Measurements from ENCODE around the gene F2RL3. TPM values are rescaled to one million over a fixed set of nuclear protein-coding genes. Genes with fewer than 3 reads are reported as not detected.
A peak's percentile ranks its signal among the peaks of the same experiment; 100 is the strongest.

F2RL3 gene
- total RNA-seq, 1 experiment from 2014 or later = not detected

DNA sequence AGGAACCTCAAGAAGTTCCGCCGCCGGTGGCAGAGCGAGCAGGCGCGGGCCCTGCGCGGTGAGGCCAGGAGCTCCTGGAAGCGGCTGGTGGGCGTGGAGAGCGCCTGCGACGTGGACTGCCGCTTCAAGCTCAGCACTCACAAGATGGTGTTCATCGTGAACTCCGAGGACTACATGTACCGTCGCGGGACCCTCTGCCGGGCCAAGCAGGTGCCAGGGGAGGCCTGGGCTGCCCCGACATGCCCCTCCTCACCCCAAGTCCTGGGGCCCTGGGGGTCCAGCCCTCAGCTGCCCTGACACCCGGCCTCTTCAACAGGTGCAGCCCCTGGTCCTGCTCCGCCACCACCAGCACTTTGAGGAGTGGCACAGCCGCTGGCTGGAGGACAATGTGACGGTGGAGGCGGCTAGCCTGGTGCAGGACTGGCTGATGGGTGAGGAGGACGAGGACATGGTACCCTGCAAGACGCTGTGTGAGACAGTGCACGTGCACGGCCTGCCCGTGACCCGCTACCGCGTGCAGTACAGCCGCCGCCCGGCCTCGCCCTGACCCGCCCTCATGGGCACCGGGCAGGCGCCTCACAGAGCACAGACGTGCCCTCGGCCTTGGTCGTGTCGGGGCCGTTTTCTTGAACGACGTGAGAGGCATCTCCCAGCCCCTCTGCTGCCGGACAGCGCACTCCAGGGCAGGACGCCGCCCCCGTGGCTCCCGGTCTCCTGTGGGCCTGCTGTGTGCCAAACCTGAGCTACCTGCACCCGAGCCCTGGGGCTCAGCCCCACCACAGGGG lies 10.4 kb upstream of the F2RL3 start:
- Mint-ChIP-seq H3K9me3 (ENCODE audit: unreplicated experiment) (peaks cover 33% of the 10 kb centered on the region), H3K27me3 (ENCODE audit: insufficient read depth, unreplicated experiment) (no peaks in the 10 kb centered on the region), H3K4me3 (ENCODE audit: unreplicated experiment) (no peak overlapping the region), H3K4me1 (ENCODE audit: low read depth, unreplicated experiment) (no peaks in the 10 kb centered on the region), H3K27ac (ENCODE audit: unreplicated experiment) (no peak overlapping the region), H3K36me3 (ENCODE audit: insufficient read depth, unreplicated experiment) (peaks cover 38% of the 10 kb centered on the region)
- no peak overlapping the region for H3K4me3 ChIP-seq (ENCODE audit: low read depth, low read length)
- intact Hi-C loops (cut with micrococcal nuclease; ENCODE audit: unreplicated experiment) = no loop called here
- POLR2A ChIA-PET = no interaction called here
- no TSS peak for BruUV-seq (replicated peaks)
- no peaks in the 10 kb centered on the region for H3K27me3 ChIP-seq (replicated peaks; ENCODE audit: control insufficient read depth, insufficient read depth, low read length)
- H3K9me3 ChIP-seq = peaks cover 17% of the 10 kb centered on the region
- no peak for DNase-seq
- CTCF ChIA-PET = interaction anchor here (0.6 kb wide), 1 partner anchor 415 kb away, joined by 3 read pairs; no protein-coding TSS in a partner anchor
- no peaks in the 10 kb centered on the region; the same call in 1 of the 2 replicates for H3K36me3 ChIP-seq (ENCODE audit: control insufficient read depth, insufficient read depth, low read length)
- TF ChIP-seq, protein P1, sequence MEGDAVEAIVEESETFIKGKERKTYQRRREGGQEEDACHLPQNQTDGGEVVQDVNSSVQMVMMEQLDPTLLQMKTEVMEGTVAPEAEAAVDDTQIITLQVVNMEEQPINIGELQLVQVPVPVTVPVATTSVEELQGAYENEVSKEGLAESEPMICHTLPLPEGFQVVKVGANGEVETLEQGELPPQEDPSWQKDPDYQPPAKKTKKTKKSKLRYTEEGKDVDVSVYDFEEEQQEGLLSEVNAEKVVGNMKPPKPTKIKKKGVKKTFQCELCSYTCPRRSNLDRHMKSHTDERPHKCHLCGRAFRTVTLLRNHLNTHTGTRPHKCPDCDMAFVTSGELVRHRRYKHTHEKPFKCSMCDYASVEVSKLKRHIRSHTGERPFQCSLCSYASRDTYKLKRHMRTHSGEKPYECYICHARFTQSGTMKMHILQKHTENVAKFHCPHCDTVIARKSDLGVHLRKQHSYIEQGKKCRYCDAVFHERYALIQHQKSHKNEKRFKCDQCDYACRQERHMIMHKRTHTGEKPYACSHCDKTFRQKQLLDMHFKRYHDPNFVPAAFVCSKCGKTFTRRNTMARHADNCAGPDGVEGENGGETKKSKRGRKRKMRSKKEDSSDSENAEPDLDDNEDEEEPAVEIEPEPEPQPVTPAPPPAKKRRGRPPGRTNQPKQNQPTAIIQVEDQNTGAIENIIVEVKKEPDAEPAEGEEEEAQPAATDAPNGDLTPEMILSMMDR (IDR thresholded peaks at IDR 0.05; ENCODE audit: insufficient read depth in 1 of 2, low read depth in 1 of 2, low read length in 1 of 2, severe bottlenecking in 1 of 2, unreplicated experiment in 1 of 2) = no peak
- H3K4me1 ChIP-seq = no peaks in the 10 kb centered on the region

DNA sequence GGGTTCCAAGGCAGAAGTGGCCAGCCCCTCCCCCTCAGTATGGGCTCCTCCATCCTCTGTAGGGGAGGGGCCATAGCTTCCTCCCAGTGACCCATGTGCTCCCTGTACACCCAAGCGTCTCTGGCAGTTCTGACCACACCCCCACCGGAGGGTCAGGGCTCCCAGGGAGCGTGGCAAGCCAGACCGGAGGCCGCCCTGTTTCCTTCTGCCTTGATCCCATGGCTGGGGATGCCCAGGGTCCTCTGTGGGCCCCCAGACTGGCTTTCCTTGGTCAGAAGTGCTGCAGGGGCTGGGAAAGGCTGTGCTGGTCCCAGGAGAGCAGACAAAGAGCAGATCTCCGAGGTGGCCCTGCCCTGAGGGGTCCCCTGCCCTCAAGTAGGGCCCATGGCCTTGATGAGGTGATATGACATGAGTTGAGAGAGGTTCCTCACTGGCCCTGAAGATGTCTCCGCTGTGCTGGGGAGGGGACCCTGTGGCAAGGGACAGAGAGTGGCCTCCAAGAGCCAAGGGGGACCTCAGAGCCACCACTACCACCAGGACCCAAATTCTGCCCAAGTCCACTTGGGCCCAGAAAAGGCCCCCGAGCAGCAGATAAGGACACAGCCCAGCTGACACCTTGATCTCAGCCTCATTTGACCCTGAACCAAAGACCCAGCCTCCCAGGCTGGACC lies 7.8 kb upstream of the F2RL3 start:
- H3K4me1 ChIP-seq = no peaks in the 10 kb centered on the region
- Mint-ChIP-seq H3K4me3 (ENCODE audit: unreplicated experiment) (no peak overlapping the region), H3K9me3 (ENCODE audit: unreplicated experiment) (peaks cover 20% of the 10 kb centered on the region), H3K4me1 (ENCODE audit: low read depth, unreplicated experiment) (no peaks in the 10 kb centered on the region), H3K27ac (ENCODE audit: unreplicated experiment) (no peak overlapping the region), H3K27me3 (ENCODE audit: insufficient read depth, unreplicated experiment) (no peaks in the 10 kb centered on the region), H3K36me3 (ENCODE audit: insufficient read depth, unreplicated experiment) (peaks cover 21% of the 10 kb centered on the region)
- POLR2A ChIA-PET = no interaction called here
- TF ChIP-seq, protein P1 (IDR thresholded peaks at IDR 0.05; ENCODE audit: insufficient read depth in 1 of 2, low read depth in 1 of 2, low read length in 1 of 2, severe bottlenecking in 1 of 2, unreplicated experiment in 1 of 2) = no peak
- peaks cover 17% of the 10 kb centered on the region for H3K9me3 ChIP-seq
- no peak for DNase-seq
- H3K27me3 ChIP-seq (replicated peaks; ENCODE audit: control insufficient read depth, insufficient read depth, low read length) = no peaks in the 10 kb centered on the region
- H3K36me3 ChIP-seq (ENCODE audit: control insufficient read depth, insufficient read depth, low read length) = no peaks in the 10 kb centered on the region
- CTCF ChIA-PET = no interaction called here
- H3K4me3 ChIP-seq (ENCODE audit: low read depth, low read length) = no peak overlapping the region
- BruUV-seq (replicated peaks) = no TSS peak
- intact Hi-C loops (cut with micrococcal nuclease; ENCODE audit: unreplicated experiment) = no loop called here

DNA sequence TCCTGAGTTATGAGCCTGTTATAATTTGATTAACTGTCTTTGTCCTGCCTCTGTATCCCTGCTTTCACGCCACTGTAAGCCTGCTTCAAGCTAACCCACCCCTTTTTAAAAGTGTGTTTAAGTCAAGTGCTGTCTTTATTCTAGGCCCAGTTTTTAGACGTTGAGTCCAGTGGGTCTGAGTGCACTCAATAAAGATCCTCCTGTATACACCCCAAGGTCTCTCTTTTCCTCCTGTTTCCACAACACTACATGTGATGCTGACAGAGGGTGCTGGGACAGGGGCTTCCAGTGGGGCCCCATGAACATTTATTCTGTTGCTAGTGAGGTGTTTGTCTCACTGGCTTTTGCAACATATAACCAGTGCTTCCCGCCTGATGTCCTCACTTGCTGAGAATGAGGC lies 6.7 kb upstream of the F2RL3 start:
- H3K36me3 Mint-ChIP-seq (ENCODE audit: insufficient read depth, unreplicated experiment) = peaks cover 20% of the 10 kb centered on the region
- Histone ChIP-seq H3K4me3 (ENCODE audit: low read depth, low read length) (no peak overlapping the region), H3K9me3 (peaks cover 17% of the 10 kb centered on the region), H3K27me3 (replicated peaks; ENCODE audit: control insufficient read depth, insufficient read depth, low read length) (no peaks in the 10 kb centered on the region), H3K36me3 (ENCODE audit: control insufficient read depth, insufficient read depth, low read length) (no peaks in the 10 kb centered on the region), H3K4me1 (no peaks in the 10 kb centered on the region)
- ChIA-PET CTCF (no interaction called here), POLR2A (no interaction called here)
- intact Hi-C loops (cut with micrococcal nuclease; ENCODE audit: unreplicated experiment) = no loop called here
- no peaks in the 10 kb centered on the region for H3K4me1 Mint-ChIP-seq (ENCODE audit: low read depth, unreplicated experiment)
- no peak overlapping the region for H3K27ac Mint-ChIP-seq (ENCODE audit: unreplicated experiment)
- H3K27me3 Mint-ChIP-seq (ENCODE audit: insufficient read depth, unreplicated experiment) = no peaks in the 10 kb centered on the region
- BruUV-seq (replicated peaks) = no TSS peak
- TF ChIP-seq, protein P1 (IDR thresholded peaks at IDR 0.05; ENCODE audit: insufficient read depth in 1 of 2, low read depth in 1 of 2, low read length in 1 of 2, severe bottlenecking in 1 of 2, unreplicated experiment in 1 of 2) = no peak
- peak in 1 of 2 experiments; percentile 9 for DNase-seq
- H3K9me3 Mint-ChIP-seq (ENCODE audit: unreplicated experiment) = peaks cover 20% of the 10 kb centered on the region
- no peak overlapping the region for H3K4me3 Mint-ChIP-seq (ENCODE audit: unreplicated experiment)

Measured in Caco-2 (cell line).